Adrenal gland (tissue), 12 donors: ENCODE data around the gene ALPK1. TPM values are rescaled to one million over a fixed set of nuclear protein-coding genes. Genes with fewer than 3 reads are reported as not detected.

Experiments
- DNase-seq, 7 donors: peaks; one replicate each; pipeline ENCODE4 v3.0.0-alpha.2; 2019 to 2020
- H3K27ac ChIP-seq, 5 donors: fragments of 200-600 bp; sonication (generic) in 4 of 5; 1 replicate in 3 of 5; 2 replicates in 2 of 5; pipeline versions ENCODE4 v1.5.1 to v1.8.0; 2016 to 2020; ENCODE audit warnings: mild to moderate bottlenecking in 1 of 5
- H3K27me3 ChIP-seq: fragments of 200-600 bp; 2 replicates; pipeline ENCODE4 v1.8.0; 2021
- H3K36me3 ChIP-seq, 2 donors: fragments of 200-600 bp; replicated peaks in 1 of 2; 1 replicate in 1 of 2; 2 replicates in 1 of 2; pipeline versions ENCODE4 v1.5.1 to v1.8.0; 2018 to 2022
- H3K4me1 ChIP-seq, 2 donors: fragments of 200-600 bp; replicated peaks in 1 of 2; 1 replicate in 1 of 2; 2 replicates in 1 of 2; pipeline versions ENCODE4 v1.5.1 to v1.8.0; 2018 to 2021
- H3K4me3 ChIP-seq, 4 donors: fragments of 200-600 bp; sonication (generic) in 3 of 4; one replicate each; pipeline ENCODE4 v1.5.1; 2016 to 2018
- H3K9me3 ChIP-seq, 3 donors: fragments of 200-600 bp; sonication (generic) in 1 of 3; replicated peaks in 1 of 3; 1 replicate in 2 of 3; 2 replicates in 1 of 3; pipeline versions ENCODE4 v1.5.1 to v1.8.0; 2016 to 2021
- CTCF ChIP-seq, 6 experiments: fragments of 450-650 bp in 4 of 6; fragments of 200-600 bp in 2 of 6; sonication (generic) in 1 of 6; IDR thresholded peaks; 1 replicate in 5 of 6; 2 replicates in 1 of 6; pipeline versions ENCODE4 v1.5.1 to v1.8.0; 2016 to 2021; ENCODE audit warnings: antibody characterized with exemption in 6 of 6, mild to moderate bottlenecking in 2 of 6, moderate library complexity in 1 of 6
- POLR2A ChIP-seq, 2 donors: fragments of 450-650 bp; IDR thresholded peaks; one replicate each; pipeline ENCODE4 v1.6.1; 2017; ENCODE audit warnings: antibody characterized with exemption in 2 of 2, mild to moderate bottlenecking in 2 of 2, moderate library complexity in 1 of 2
- WGBS, 4 donors: extraction: QIAGEN DNeasy Blood & Tissue Kit in 2 of 4; methylation state at CpG; one replicate each; pipeline versions ENCODE4 v1.1.5 to v1.1.7; 2013 to 2017; 5-methylcytosine and 5-hydroxymethylcytosine counted together
- intact Hi-C, 2 donors: fragments of 100-400 bp; cut with DNase I; formaldehyde crosslinking; loops; one replicate each; pipeline versions ENCODE4 v1.14.1 to v1.15.0; 2022 to 2023
- polyA plus RNA-seq, 3 donors: library from polyadenylated mRNA; stranded (reverse); fragments of 200-250 nt in 2 of 3; fragments of 350-450 nt in 1 of 3; fragmentation: Illumina TruSeq in 1 of 3; extraction: RNeasy Lipid Tissue Mini Kit (QIAGEN cat#74804) in 1 of 3; gene quantifications; one replicate each; pipeline ENCODE4 v1.2.3, GENCODE V29; 2013 to 2014
- total RNA-seq, 9 donors: library from RNA; depleted of rRNA in 4 of 9; stranded (reverse); fragments of >200 nt in 4 of 9; fragments of 120-200 nt in 1 of 9; fragmentation: NEBNext Ultra II Directional in 1 of 9; extraction: Animal tissue kit (Norgen Biotek cat#: 25700) in 1 of 9; gene quantifications; one replicate each; pipeline versions ENCODE4 v1.1.0 to v1.2.4, GENCODE V29; 2013 to 2023
- donor health status: healthy with polysubstance abuse.
- donor health status: Bipolar disorder and iron deficiency.
- donor health status: DM: yes; HTN: yes; CAD: no.
- donor health status: DM: no; HTN: no; CAD: no.
- donor health status: DM: no; HTN: no; CAD: no.
- donor health status: DM: yes; HTN: yes; CAD: no.

The ALPK1 gene
- total and polyA plus RNA-seq, 12 donors, result 6.0 to 50.4 (median 14.4) TPM

GRCh38 chr4:112332398-112332797 lies 35.2 kb downstream of the ALPK1 start:
- Histone ChIP-seq H3K27ac (no peak overlapping the region), H3K4me3 (no peak overlapping the region), H3K4me1 (no peaks in the 10 kb centered on the region), H3K36me3 (no peaks in the 10 kb centered on the region), H3K27me3 (no peaks in the 10 kb centered on the region), H3K9me3 (no peaks in the 10 kb centered on the region)
- no peak for DNase-seq
- TF ChIP-seq CTCF (IDR thresholded peaks at IDR 0.05) (no peak), POLR2A (IDR thresholded peaks at IDR 0.05) (no peak)
- intact Hi-C loops, result no loop called here

GRCh38 chr4:112340023-112340422 lies 42.9 kb downstream of the ALPK1 start:
- WGBS, 4 donors, result 83 to 89% (median 87%) methylated on average over 6 of the region's 6 CpGs
- H3K9me3 ChIP-seq, result no peaks in the 10 kb centered on the region
- intact Hi-C loops, result no loop called here
- no peaks in the 10 kb centered on the region for H3K36me3 ChIP-seq
- H3K27me3 ChIP-seq, result no peaks in the 10 kb centered on the region
- DNase-seq, result no peak
- H3K27ac ChIP-seq, result no peak overlapping the region
- no peak overlapping the region for H3K4me3 ChIP-seq
- no peaks in the 10 kb centered on the region for H3K4me1 ChIP-seq
- TF ChIP-seq POLR2A (IDR thresholded peaks at IDR 0.05) (no peak), CTCF (IDR thresholded peaks at IDR 0.05) (no peak)

- DNase-seq, result no peak
- intact Hi-C loops, result no loop called here
- H3K4me3 ChIP-seq, result no peak overlapping the region
- WGBS, 4 donors, result 90 to 96% (median 93%) methylated on average over 5 of the region's 5 CpGs
- H3K9me3 ChIP-seq, result no peaks in the 10 kb centered on the region
- no peaks in the 10 kb centered on the region for H3K36me3 ChIP-seq
- no peak overlapping the region for H3K27ac ChIP-seq
- H3K4me1 ChIP-seq, result no peaks in the 10 kb centered on the region
- TF ChIP-seq CTCF (IDR thresholded peaks at IDR 0.05) (no peak), POLR2A (IDR thresholded peaks at IDR 0.05) (no peak)
- H3K27me3 ChIP-seq, result no peaks in the 10 kb centered on the region
Measured at GRCh38 chr4:112341033-112341432, 43.9 kb downstream of the ALPK1 start.

GRCh38 chr4:112343330-112344080 lies 46.3 kb downstream of the ALPK1 start:
- intact Hi-C loops, result no loop called here
- 79 to 86% (median 81%) methylated on average over 10 of the region's 10 CpGs for WGBS, 4 donors

More at GRCh38 chr4:112343330-112344080, 46.3 kb downstream of the ALPK1 start:
- H3K9me3 ChIP-seq, result no peaks in the 10 kb centered on the region
- H3K27ac ChIP-seq, result no peak overlapping the region
- DNase-seq, result no peak
- H3K4me1 ChIP-seq, result no peaks in the 10 kb centered on the region
- H3K27me3 ChIP-seq, result no peaks in the 10 kb centered on the region
- H3K36me3 ChIP-seq, result no peaks in the 10 kb centered on the region
- TF ChIP-seq CTCF (IDR thresholded peaks at IDR 0.05) (no peak), POLR2A (IDR thresholded peaks at IDR 0.05) (no peak)
- no peak overlapping the region for H3K4me3 ChIP-seq
